Upper lobe of right lung (tissue), 1 donor: ENCODE results near the gene SLC35A3. TPM values are rescaled to one million over a fixed set of nuclear protein-coding genes. Genes with fewer than 3 reads are reported as not detected.

Source experiments
- ATAC-seq: fragments of 200-7000 bp; cut with Tn5 transposase; one replicate; pipeline ENCODE4 v1.9.1; 2020; ENCODE audit warnings: mild to moderate bottlenecking, moderate library complexity
- DNase-seq: peaks from one replicate; pipeline ENCODE4 v3.0.0-alpha.2; 2020
- H3K27ac ChIP-seq: fragments of 200-600 bp; one replicate; pipeline ENCODE4 v1.8.0; 2022
- H3K27me3 ChIP-seq: fragments of 200-600 bp; one replicate; pipeline ENCODE4 v1.8.0; 2022; ENCODE audit warnings: mild to moderate bottlenecking
- H3K36me3 ChIP-seq: fragments of 200-600 bp; one replicate; pipeline ENCODE4 v1.8.0; 2022
- H3K4me1 ChIP-seq: fragments of 200-600 bp; one replicate; pipeline ENCODE4 v1.8.0; 2022
- H3K4me3 ChIP-seq: fragments of 200-600 bp; one replicate; pipeline ENCODE4 v1.8.0; 2022; ENCODE audit warnings: mild to moderate bottlenecking
- H3K9me3 ChIP-seq: fragments of 200-600 bp; one replicate; pipeline ENCODE4 v1.8.0; 2022
- intact Hi-C: fragments of 100-400 bp; cut with DNase I; formaldehyde crosslinking; loops from one replicate; pipeline ENCODE4 v1.11.0; 2022
- total RNA-seq: library from RNA; stranded (reverse); fragmentation: NEBNext Ultra II Directional; extraction: Animal tissue kit (Norgen Biotek cat#: 25700); gene quantifications from one replicate; pipeline ENCODE4 v1.2.1, GENCODE V29; 2021
- TF ChIP-seq, protein P1 (sequence below): fragments of 200-600 bp; IDR thresholded peaks from one replicate; pipeline ENCODE4 v1.8.0; 2022; ENCODE audit warnings: antibody characterized with exemption
- donor health status: DM: no; HTN: yes; CAD: no; lungs with severe emphysema.

Gene SLC35A3
- total RNA-seq, 1 donor from 2014 or later: 30.4 TPM

DNA sequence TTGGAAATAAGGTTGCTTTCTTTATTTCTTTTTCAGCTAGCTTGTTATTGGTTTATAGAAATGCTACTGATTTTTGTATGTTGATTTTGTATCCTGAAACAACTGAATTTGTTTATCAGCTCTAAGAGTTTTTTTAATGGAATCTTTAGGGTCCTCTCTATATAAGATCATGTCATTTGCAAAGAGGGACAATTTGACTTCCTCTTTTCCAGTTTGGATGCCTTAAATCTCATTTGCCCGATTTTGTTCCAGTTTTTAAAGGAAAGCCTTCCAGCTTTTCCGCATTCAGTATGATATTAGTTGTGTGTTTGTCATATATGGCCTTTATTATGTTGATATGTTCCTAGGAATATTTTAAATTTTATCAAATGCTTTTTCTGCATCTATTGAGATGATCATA is 31.7 kb downstream of the SLC35A3 start:
- H3K36me3 ChIP-seq: no peaks in the 10 kb centered on the region
- H3K4me3 ChIP-seq: no peak overlapping the region
- no peaks in the 10 kb centered on the region for H3K9me3 ChIP-seq
- intact Hi-C loops: no loop called here
- TF ChIP-seq, protein P1, sequence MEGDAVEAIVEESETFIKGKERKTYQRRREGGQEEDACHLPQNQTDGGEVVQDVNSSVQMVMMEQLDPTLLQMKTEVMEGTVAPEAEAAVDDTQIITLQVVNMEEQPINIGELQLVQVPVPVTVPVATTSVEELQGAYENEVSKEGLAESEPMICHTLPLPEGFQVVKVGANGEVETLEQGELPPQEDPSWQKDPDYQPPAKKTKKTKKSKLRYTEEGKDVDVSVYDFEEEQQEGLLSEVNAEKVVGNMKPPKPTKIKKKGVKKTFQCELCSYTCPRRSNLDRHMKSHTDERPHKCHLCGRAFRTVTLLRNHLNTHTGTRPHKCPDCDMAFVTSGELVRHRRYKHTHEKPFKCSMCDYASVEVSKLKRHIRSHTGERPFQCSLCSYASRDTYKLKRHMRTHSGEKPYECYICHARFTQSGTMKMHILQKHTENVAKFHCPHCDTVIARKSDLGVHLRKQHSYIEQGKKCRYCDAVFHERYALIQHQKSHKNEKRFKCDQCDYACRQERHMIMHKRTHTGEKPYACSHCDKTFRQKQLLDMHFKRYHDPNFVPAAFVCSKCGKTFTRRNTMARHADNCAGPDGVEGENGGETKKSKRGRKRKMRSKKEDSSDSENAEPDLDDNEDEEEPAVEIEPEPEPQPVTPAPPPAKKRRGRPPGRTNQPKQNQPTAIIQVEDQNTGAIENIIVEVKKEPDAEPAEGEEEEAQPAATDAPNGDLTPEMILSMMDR: no peak
- DNase-seq (no peak), ATAC-seq (no peak)
- H3K4me1 ChIP-seq: no peaks in the 10 kb centered on the region
- H3K27ac ChIP-seq: no peak overlapping the region
- no peaks in the 10 kb centered on the region for H3K27me3 ChIP-seq

DNA sequence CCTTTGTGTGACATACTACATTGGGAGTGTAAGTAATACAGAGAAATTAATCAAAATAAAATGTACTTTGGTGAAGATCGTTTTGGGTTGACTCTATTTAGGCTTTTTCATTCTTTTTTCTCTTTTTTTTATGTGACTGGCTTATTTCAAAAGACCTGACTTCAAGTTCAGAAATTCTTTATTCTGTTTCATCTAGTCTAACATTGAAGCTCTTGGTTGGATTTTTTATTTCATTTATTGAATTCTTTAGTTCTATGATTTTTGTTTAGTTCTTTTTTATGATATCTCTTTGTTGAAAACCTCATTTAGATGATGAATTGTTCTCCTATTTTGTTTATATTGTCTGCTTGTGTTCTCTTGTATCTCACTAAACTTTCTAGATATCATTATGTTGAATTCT is 35.6 kb downstream of the SLC35A3 start:
- H3K36me3 ChIP-seq: peaks cover 3% of the 10 kb centered on the region
- H3K4me1 ChIP-seq: no peaks in the 10 kb centered on the region
- ATAC-seq (no peak), DNase-seq (no peak)
- H3K4me3 ChIP-seq: no peak overlapping the region
- intact Hi-C loops: no loop called here
- H3K27me3 ChIP-seq: no peaks in the 10 kb centered on the region
- H3K27ac ChIP-seq: no peak overlapping the region
- TF ChIP-seq, protein P1: no peak
- H3K9me3 ChIP-seq: no peaks in the 10 kb centered on the region

DNA sequence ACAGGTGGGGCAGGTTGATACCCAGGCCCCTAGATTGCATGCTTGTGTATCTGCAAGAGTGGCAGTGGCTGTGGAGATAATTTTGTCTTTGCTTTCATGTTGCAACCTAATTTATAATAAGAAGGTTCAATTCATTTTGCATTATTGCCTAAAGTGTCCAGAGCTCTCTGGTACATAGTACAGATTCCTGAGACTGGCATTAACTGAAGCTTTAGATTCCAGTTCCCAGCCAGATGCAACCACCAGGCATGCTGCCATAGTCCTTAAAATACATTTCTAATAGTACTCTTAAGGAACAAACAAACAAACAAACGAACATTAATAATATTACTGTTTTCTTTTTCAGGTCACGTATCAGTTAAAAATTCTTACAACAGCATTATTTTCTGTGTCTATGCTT is 36.9 kb downstream of the SLC35A3 start:
- Histone ChIP-seq H3K4me1 (no peaks in the 10 kb centered on the region), H3K36me3 (peaks cover 4% of the 10 kb centered on the region), H3K4me3 (no peak overlapping the region), H3K9me3 (no peaks in the 10 kb centered on the region), H3K27ac (no peak overlapping the region), H3K27me3 (no peaks in the 10 kb centered on the region)
- intact Hi-C loops: no loop called here
- TF ChIP-seq, protein P1: no peak
- DNase-seq (no peak), ATAC-seq (no peak)

DNA sequence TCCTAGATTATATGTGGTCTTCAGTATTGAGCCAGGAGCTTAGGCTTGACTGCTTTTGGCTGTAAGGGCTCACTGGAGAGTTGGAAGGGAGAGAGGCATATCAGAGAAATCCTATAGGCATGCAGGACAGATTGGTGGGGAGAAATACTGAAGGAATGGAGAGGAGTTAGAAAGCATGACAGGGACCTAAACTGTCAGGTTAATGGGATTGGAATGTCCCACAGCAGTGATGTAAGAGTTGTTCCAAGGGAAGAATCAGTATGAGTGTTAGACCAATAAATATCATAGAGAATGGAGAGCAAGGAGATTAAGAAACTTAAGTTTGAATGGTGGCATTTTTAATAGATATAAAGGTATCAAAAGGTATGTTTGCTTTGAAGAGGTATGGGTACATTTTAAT is 39.7 kb downstream of the SLC35A3 start:
- Histone ChIP-seq H3K36me3 (peaks cover 22% of the 10 kb centered on the region), H3K4me3 (no peak overlapping the region), H3K9me3 (no peaks in the 10 kb centered on the region), H3K4me1 (no peaks in the 10 kb centered on the region), H3K27ac (no peak overlapping the region), H3K27me3 (no peaks in the 10 kb centered on the region)
- TF ChIP-seq, protein P1: no peak
- intact Hi-C loops: no loop called here
- DNase-seq: no peak
- ATAC-seq: no peak

DNA sequence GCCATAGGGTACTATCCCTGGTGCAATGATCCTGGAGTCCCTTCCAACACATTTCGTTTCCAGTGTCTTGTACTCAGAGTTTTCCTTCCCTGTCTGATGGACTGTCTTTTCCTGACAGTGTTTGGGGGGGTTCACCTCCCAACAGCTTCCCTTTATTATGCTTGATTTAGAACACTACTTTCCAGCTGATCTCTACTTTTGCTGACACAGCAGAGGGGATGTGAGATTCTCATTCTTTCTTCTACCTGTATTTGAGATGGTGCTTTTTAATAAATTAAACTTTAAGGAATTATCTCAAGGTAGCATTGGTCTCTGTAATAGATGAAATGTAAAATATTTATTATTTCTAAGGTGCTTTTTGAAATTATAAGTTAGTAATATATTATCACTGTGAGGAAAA is 41.0 kb downstream of the SLC35A3 start:
- intact Hi-C loops: no loop called here
- no peaks in the 10 kb centered on the region for H3K27me3 ChIP-seq
- no peak overlapping the region for H3K4me3 ChIP-seq
- H3K36me3 ChIP-seq: peaks cover 29% of the 10 kb centered on the region
- no peak for ATAC-seq
- no peak overlapping the region for H3K27ac ChIP-seq
- no peaks in the 10 kb centered on the region for H3K9me3 ChIP-seq
- TF ChIP-seq, protein P1: no peak
- H3K4me1 ChIP-seq: no peaks in the 10 kb centered on the region
- no peak for DNase-seq

DNA sequence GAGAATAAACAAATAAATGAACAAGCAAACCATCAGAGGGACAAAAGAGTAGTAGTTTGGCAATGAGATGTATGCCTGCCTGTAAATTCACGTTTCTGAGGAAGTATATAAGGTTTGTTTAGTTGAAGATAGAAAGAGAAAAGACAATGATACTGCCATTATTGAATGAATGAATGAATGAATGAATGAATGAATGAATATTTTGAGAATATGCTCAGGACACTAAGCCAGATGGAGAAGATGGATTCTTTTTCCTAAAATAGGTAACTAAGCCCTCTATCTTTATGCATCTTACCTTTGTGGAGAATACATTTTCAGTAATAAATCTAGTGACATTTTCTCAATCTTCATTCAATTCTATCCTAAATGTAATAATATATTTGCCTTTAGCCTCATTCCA is 49.4 kb downstream of the SLC35A3 start:
- Histone ChIP-seq H3K27me3 (no peaks in the 10 kb centered on the region), H3K27ac (no peak overlapping the region), H3K4me1 (no peaks in the 10 kb centered on the region), H3K9me3 (no peaks in the 10 kb centered on the region), H3K36me3 (peaks cover 22% of the 10 kb centered on the region), H3K4me3 (no peak overlapping the region)
- intact Hi-C loops: no loop called here
- TF ChIP-seq, protein P1: no peak
- no peak for DNase-seq
- ATAC-seq: no peak
